ENCODE results near the gene GFOD2. TPM values are rescaled to one million over a fixed set of nuclear protein-coding genes. Genes with fewer than 3 reads are reported as not detected.

The GFOD2 gene
- total and polyA plus RNA-seq, 2 experiments from 2014 or later = 19.3 to 34.3 TPM

- no peaks in the 10 kb centered on the region for H3K9me3 Mint-ChIP-seq
- Histone ChIP-seq H3F3A (replicated peaks; ENCODE audit: low read depth) (no peaks in the 10 kb centered on the region), H3K36me3 (ENCODE audit: insufficient read depth) (no peaks in the 10 kb centered on the region; the same call in 1 of the 2 replicates), H3K27ac (ENCODE audit: low read depth) (no peak overlapping the region), H3K9me2 (ENCODE audit: insufficient read depth) (no peaks in the 10 kb centered on the region), H3K27me3 (ENCODE audit: insufficient read depth) (no peaks in the 10 kb centered on the region), H3K4me2 (no peak overlapping the region), H3K4me1 (ENCODE audit: insufficient read depth) (no peaks in the 10 kb centered on the region), H3K79me2 (replicated peaks; ENCODE audit: insufficient read depth) (0 out of 2 replicates have a peak, but pooled peaks cover 5% of the 10 kb centered on the region), H4K20me1 (replicated peaks; ENCODE audit: insufficient read depth) (peaks cover 15% of the 10 kb centered on the region), H3K4me3 (no peak overlapping the region), H2AFZ (no peak overlapping the region)
- no peak for DNase-seq (ENCODE audit: low spot score)
- ATAC-seq = no peak
- H3K4me3 Mint-ChIP-seq = no peak overlapping the region
- peaks cover 18% of the 10 kb centered on the region; the same call in 2 of the 3 replicates for H3K36me3 Mint-ChIP-seq (ENCODE audit: low read depth)
- no peak overlapping the region for H3K27ac Mint-ChIP-seq
- no peaks in the 10 kb centered on the region for H3K4me1 Mint-ChIP-seq
- peaks cover 2% of the 10 kb centered on the region for H3K27me3 Mint-ChIP-seq (ENCODE audit: insufficient read depth, low read depth, poor library complexity)
- TF ChIP-seq ETS1 (IDR thresholded peaks at IDR 0.05) = no peak
These were observed 35.3 kb downstream of the GFOD2 start for GRCh38 chr16:67683767-67684166.

GRCh38 chr16:67679935-67680897 is 38.9 kb downstream of the GFOD2 start:
- DNase-seq (ENCODE audit: low spot score) (no peak), ATAC-seq (no peak)
- no peaks in the 10 kb centered on the region for H3K79me2 ChIP-seq (replicated peaks; ENCODE audit: insufficient read depth)
- no peak overlapping the region for H2AFZ ChIP-seq
- H3K4me2 ChIP-seq = no peak overlapping the region
- H3K4me3 Mint-ChIP-seq = no peak overlapping the region
- no peaks in the 10 kb centered on the region for H3K27me3 ChIP-seq (ENCODE audit: insufficient read depth)
- H3K4me3 ChIP-seq = no peak overlapping the region
- no peaks in the 10 kb centered on the region; the same call in 1 of the 2 replicates for H3K36me3 ChIP-seq (ENCODE audit: insufficient read depth)
- no peak overlapping the region; the same call in 1 of the 2 replicates for H3K27ac Mint-ChIP-seq
- H3K9me2 ChIP-seq (ENCODE audit: insufficient read depth) = no peaks in the 10 kb centered on the region
- H3K4me1 Mint-ChIP-seq = no peaks in the 10 kb centered on the region
- H3K4me1 ChIP-seq (ENCODE audit: insufficient read depth) = no peaks in the 10 kb centered on the region
- H3K27ac ChIP-seq (ENCODE audit: low read depth) = no peak overlapping the region
- H3F3A ChIP-seq (replicated peaks; ENCODE audit: low read depth) = no peaks in the 10 kb centered on the region
- no peaks in the 10 kb centered on the region for H3K9me3 Mint-ChIP-seq
- peaks cover 9% of the 10 kb centered on the region for H3K27me3 Mint-ChIP-seq (ENCODE audit: insufficient read depth, low read depth, poor library complexity)
- peaks cover 14% of the 10 kb centered on the region; the same call in 2 of the 3 replicates for H3K36me3 Mint-ChIP-seq (ENCODE audit: low read depth)
- peaks cover 12% of the 10 kb centered on the region for H4K20me1 ChIP-seq (replicated peaks; ENCODE audit: insufficient read depth)
- TF ChIP-seq CREB1 (CRISPR knock-in tag; IDR thresholded peaks at IDR 0.05; ENCODE audit: low read depth) (no peak), NANOG (IDR thresholded peaks at IDR 0.05; ENCODE audit: borderline replicate concordance) (no peak), ZNF331 (CRISPR knock-in tag; IDR thresholded peaks at IDR 0.05; ENCODE audit: low read depth) (no peak), ZNF462 (CRISPR knock-in tag; IDR thresholded peaks at IDR 0.05) (no peak), JUNB (IDR thresholded peaks at IDR 0.05; ENCODE audit: unreplicated experiment) (no peak), CTCF (conservative IDR thresholded peaks at IDR 0.05; ENCODE audit: low read depth in 2 of 2) (no peak), STAT1 (IDR thresholded peaks at IDR 0.05; ENCODE audit: unreplicated experiment) (no peak)

All from GM23338 (cell line).